Loucy (cell line): ENCODE results near the gene PREX1.

ENCODE experiments used
- H2AFZ ChIP-seq: fragments of 200-600 bp; sonication (generic); 2 replicates; pipeline ENCODE4 v1.6.0; 2016; ENCODE audit warnings: antibody characterized with exemption, mild to moderate bottlenecking, low read length, moderate library complexity
- H3F3A ChIP-seq: fragments of 200-600 bp; 2 replicates; pipeline ENCODE4 v1.6.0; 2016; ENCODE audit warnings: antibody characterized with exemption, low read depth, mild to moderate bottlenecking
- H3K27me3 ChIP-seq: fragments of 200-600 bp; sonication (generic); 2 replicates; pipeline ENCODE4 v1.6.1; 2014; ENCODE audit warnings: low read length, mild to moderate bottlenecking; ENCODE audit not compliant: insufficient read depth, poor library complexity, severe bottlenecking
- H3K36me3 ChIP-seq: fragments of 200-600 bp; sonication (generic); 2 replicates; pipeline ENCODE4 v1.6.1; 2016; ENCODE audit warnings: low read length; ENCODE audit not compliant: insufficient read depth
- H3K4me1 ChIP-seq: fragments of 200-600 bp; sonication (generic); 2 replicates; pipeline ENCODE4 v1.5.1; 2014; ENCODE audit warnings: low read length, mild to moderate bottlenecking; ENCODE audit not compliant: insufficient read depth, poor library complexity, severe bottlenecking
- H3K4me2 ChIP-seq: fragments of 200-600 bp; sonication (generic); 2 replicates; pipeline ENCODE4 v1.6.0; 2014; ENCODE audit warnings: antibody characterized with exemption, low read length, low read depth, mild to moderate bottlenecking; ENCODE audit not compliant: poor library complexity, severe bottlenecking
- H3K4me3 ChIP-seq: fragments of 200-600 bp; sonication (generic); 2 replicates; pipeline ENCODE4 v1.5.1; 2014; ENCODE audit warnings: low read length, mild to moderate bottlenecking, mixed read lengths; ENCODE audit not compliant: poor library complexity, severe bottlenecking
- H3K79me2 ChIP-seq: fragments of 200-600 bp; sonication (generic); 2 replicates; pipeline ENCODE4 v1.6.1; 2014; ENCODE audit warnings: low read length; ENCODE audit not compliant: insufficient read depth
- H3K9ac ChIP-seq: fragments of 200-600 bp; sonication (generic); 2 replicates; pipeline ENCODE4 v1.6.0; 2014; ENCODE audit warnings: mild to moderate bottlenecking, low read depth, low read length, moderate library complexity; ENCODE audit not compliant: poor library complexity, severe bottlenecking
- H3K9me2 ChIP-seq: fragments of 200-600 bp; sonication (generic); replicated peaks from 2 replicates; pipeline ENCODE4 v1.6.1; 2016; ENCODE audit warnings: low read depth, low read length, mixed read lengths
- H3K9me3 ChIP-seq: fragments of 200-600 bp; sonication (generic); 2 replicates; pipeline ENCODE4 v1.6.1; 2014; ENCODE audit warnings: mild to moderate bottlenecking, antibody characterized with exemption, low read length, low read depth; ENCODE audit not compliant: insufficient read depth
- H4K20me1 ChIP-seq: fragments of 200-600 bp; sonication (generic); 2 replicates; pipeline ENCODE4 v1.6.0; 2014; ENCODE audit warnings: antibody characterized with exemption, low read length, mild to moderate bottlenecking; ENCODE audit not compliant: insufficient read depth, poor library complexity, severe bottlenecking
- EZH2phosphoT487 ChIP-seq: fragments of 200-600 bp; IDR thresholded peaks from 2 replicates; pipeline ENCODE4 v1.6.1; 2018; ENCODE audit warnings: antibody characterized with exemption, mild to moderate bottlenecking, moderate library complexity, borderline replicate concordance
- TF ChIP-seq, protein P1 (sequence below): fragments of 200-600 bp; sonication (generic); conservative IDR thresholded peaks from 2 replicates; pipeline ENCODE4 v1.5.1; 2014; ENCODE audit warnings: mild to moderate bottlenecking, antibody characterized with exemption, low read length

Gene PREX1

DNA sequence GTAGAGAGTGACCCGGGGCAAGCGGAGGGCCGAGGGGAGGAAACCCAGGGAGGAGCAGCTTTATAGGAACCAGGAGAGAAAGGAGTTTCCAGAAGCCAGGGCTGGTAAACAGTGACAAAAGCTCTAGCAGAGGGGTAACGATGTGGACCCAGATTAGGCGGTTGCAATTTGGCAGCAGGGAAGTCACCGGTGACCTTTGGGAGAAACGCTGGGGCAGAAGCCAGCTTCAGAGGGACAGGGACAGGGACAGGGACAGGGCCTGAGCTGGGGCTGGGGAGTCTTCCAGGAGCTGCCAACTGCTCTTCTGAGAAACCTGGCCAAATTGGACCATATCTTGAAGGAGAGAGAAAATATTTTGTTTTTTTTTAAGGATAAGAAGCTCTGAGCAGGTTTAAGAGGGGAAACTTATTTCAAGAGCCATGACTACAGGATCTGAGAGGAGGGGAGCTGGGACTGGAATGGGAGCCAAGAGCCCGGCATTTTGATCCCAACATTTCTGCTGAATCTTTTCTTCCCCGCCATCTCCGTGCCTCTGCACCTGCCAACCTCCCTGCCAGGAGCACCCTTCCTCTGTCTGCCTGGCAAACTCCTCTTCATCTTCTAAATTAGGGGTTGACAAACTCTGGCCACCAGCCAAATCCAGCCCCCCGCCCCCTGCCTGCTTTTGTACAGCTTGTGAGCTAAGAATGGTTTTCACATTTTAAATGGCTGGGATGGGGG, 22.6 kb upstream of the PREX1 start:
- Histone ChIP-seq H3K79me2 (no peaks in the 10 kb centered on the region), H3K4me1 (peaks cover 7% of the 10 kb centered on the region), H3K27me3 (no peaks in the 10 kb centered on the region), H2AFZ (no peak overlapping the region), H4K20me1 (no peaks in the 10 kb centered on the region), H3K9me2 (no peaks in the 10 kb centered on the region), H3K9me3 (no peaks in the 10 kb centered on the region), H3K9ac (no peak overlapping the region), H3K4me3 (no peak overlapping the region), H3K4me2 (no peak overlapping the region), H3K36me3 (no peaks in the 10 kb centered on the region), H3F3A (no peaks in the 10 kb centered on the region)
- TF ChIP-seq, protein P1, sequence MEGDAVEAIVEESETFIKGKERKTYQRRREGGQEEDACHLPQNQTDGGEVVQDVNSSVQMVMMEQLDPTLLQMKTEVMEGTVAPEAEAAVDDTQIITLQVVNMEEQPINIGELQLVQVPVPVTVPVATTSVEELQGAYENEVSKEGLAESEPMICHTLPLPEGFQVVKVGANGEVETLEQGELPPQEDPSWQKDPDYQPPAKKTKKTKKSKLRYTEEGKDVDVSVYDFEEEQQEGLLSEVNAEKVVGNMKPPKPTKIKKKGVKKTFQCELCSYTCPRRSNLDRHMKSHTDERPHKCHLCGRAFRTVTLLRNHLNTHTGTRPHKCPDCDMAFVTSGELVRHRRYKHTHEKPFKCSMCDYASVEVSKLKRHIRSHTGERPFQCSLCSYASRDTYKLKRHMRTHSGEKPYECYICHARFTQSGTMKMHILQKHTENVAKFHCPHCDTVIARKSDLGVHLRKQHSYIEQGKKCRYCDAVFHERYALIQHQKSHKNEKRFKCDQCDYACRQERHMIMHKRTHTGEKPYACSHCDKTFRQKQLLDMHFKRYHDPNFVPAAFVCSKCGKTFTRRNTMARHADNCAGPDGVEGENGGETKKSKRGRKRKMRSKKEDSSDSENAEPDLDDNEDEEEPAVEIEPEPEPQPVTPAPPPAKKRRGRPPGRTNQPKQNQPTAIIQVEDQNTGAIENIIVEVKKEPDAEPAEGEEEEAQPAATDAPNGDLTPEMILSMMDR, result no peak
- no peak for TF ChIP-seq EZH2phosphoT487

DNA sequence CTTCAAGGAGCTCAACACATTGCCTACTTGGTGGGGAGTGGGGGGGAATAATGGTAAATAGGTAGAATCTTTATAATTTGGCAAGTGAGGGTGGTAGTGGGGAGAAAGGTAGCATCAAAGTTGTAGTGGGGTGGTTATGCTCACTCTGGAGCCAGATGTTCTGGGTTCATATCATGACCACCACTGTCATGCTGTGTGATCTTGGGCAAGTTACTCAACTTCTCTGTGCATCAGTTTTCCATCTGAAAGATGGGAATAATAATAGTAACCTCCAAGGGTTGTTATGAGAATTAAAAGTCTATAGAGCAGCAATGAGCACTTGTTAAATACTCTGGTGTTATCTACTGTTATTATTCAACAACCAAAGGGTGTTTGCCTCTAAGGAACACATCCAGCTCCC, 22.0 kb upstream of the PREX1 start:
- H4K20me1 ChIP-seq, result no peaks in the 10 kb centered on the region

DNA sequence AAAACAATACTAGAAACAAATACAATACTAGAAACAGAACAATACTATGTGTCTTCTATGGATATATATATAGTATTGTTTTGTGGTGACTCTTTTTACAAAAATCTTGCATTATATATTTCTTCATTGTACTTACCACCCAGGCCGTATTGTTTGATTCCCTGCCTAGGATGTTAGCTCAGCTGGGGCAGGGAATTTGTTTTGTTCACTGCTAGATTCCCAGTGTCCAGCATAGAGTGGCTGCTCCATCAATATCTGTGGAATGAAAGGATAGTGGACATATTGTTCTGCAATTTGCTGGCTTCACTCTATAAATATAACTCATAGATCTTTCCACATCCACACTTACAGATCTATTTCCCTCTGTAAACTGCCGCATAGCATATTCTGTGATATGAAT, 21.5 kb upstream of the PREX1 start:
- no peak overlapping the region for H2AFZ ChIP-seq
- no peaks in the 10 kb centered on the region for H3K27me3 ChIP-seq
- no peak for TF ChIP-seq EZH2phosphoT487
- TF ChIP-seq, protein P1, result no peak
- no peaks in the 10 kb centered on the region for H3K79me2 ChIP-seq
- H3F3A ChIP-seq, result no peaks in the 10 kb centered on the region
- no peaks in the 10 kb centered on the region for H3K9me2 ChIP-seq
- H3K9me3 ChIP-seq, result no peaks in the 10 kb centered on the region
- no peak overlapping the region for H3K4me3 ChIP-seq
- no peaks in the 10 kb centered on the region for H3K36me3 ChIP-seq
- peaks cover 7% of the 10 kb centered on the region for H3K4me1 ChIP-seq
- no peaks in the 10 kb centered on the region for H4K20me1 ChIP-seq
- no peak overlapping the region for H3K4me2 ChIP-seq
- no peak overlapping the region for H3K9ac ChIP-seq

More for the DNA sequence above, 22.0 kb upstream of the PREX1 start:
- H2AFZ ChIP-seq, result no peak overlapping the region
- H3K9ac ChIP-seq, result no peak overlapping the region
- peaks cover 7% of the 10 kb centered on the region for H3K4me1 ChIP-seq
- H3K4me2 ChIP-seq, result no peak overlapping the region
- H3K9me3 ChIP-seq, result no peaks in the 10 kb centered on the region
- no peaks in the 10 kb centered on the region for H3K36me3 ChIP-seq
- H3F3A ChIP-seq, result no peaks in the 10 kb centered on the region
- no peak overlapping the region for H3K4me3 ChIP-seq
- no peaks in the 10 kb centered on the region for H3K79me2 ChIP-seq
- H3K27me3 ChIP-seq, result no peaks in the 10 kb centered on the region
- TF ChIP-seq, protein P1, result no peak
- TF ChIP-seq EZH2phosphoT487, result no peak
- no peaks in the 10 kb centered on the region for H3K9me2 ChIP-seq
